WTC11 (cell line): ENCODE measurements around the gene SAP30L. TPM values are rescaled to one million over a fixed set of nuclear protein-coding genes. Genes with fewer than 3 reads are reported as not detected.

Experiments
- ATAC-seq: fragments of 200-7000 bp; cut with Tn5 transposase; 2 replicates; pipeline ENCODE4 v1.10.0; 2021; ENCODE audit warnings: mild to moderate bottlenecking, moderate library complexity
- CTCF ChIA-PET: fragments of 300-600 bp; sonication (Branson Sonifier 250); formaldehyde crosslinking; loops from one replicate; lab custom pipeline; 2021; ENCODE audit warnings: antibody characterized with exemption; lab: Charles Lee
- POLR2A ChIA-PET: fragments of 350-600 bp; sonication (Branson Sonifier 250); formaldehyde crosslinking; loops from one replicate; lab custom pipeline; 2021; ENCODE audit warnings: antibody characterized with exemption; lab: Charles Lee
- DNase-seq: peaks from one replicate; pipeline ENCODE4 v3.0.0; 2021; ENCODE audit warnings: low spot score
- H3K27ac Mint-ChIP-seq: 2 replicates; pipeline ENCODE4 v1.8.0; 2021; ENCODE audit warnings: mixed read lengths
- H3K27me3 Mint-ChIP-seq: 2 replicates; pipeline ENCODE4 v1.8.0; 2021; ENCODE audit warnings: low read depth, mild to moderate bottlenecking, moderate library complexity, mixed read lengths
- H3K36me3 Mint-ChIP-seq: 2 replicates; pipeline ENCODE4 v1.8.0; 2021; ENCODE audit warnings: mixed read lengths
- H3K4me1 Mint-ChIP-seq: 2 replicates; pipeline ENCODE4 v1.8.0; 2022; ENCODE audit warnings: mixed read lengths
- H3K4me3 Mint-ChIP-seq: 2 replicates; pipeline ENCODE4 v1.8.0; 2021; ENCODE audit warnings: mild to moderate bottlenecking, moderate library complexity, mixed read lengths
- H3K9me3 Mint-ChIP-seq: 2 replicates; pipeline ENCODE4 v1.8.0; 2021; ENCODE audit warnings: mixed read lengths
- ATF3 ChIP-seq: sonication (generic); formaldehyde crosslinking; conservative IDR thresholded peaks from 2 replicates; pipeline ENCODE4 v1.8.1; 2022; ENCODE audit warnings: mild to moderate bottlenecking, missing genetic modification reagents
- E2F5 ChIP-seq: sonication (generic); formaldehyde crosslinking; IDR thresholded peaks from 2 replicates; pipeline ENCODE4 v1.8.1; 2022; ENCODE audit warnings: mild to moderate bottlenecking, moderate library complexity, missing genetic modification reagents
- ELF4 ChIP-seq: sonication (generic); formaldehyde crosslinking; IDR thresholded peaks from 2 replicates; pipeline ENCODE4 v1.8.1; 2022; ENCODE audit warnings: low read depth, mild to moderate bottlenecking, moderate library complexity, missing genetic modification reagents
- EMX1 ChIP-seq: fragments of 250-450 bp; sonication (Bioruptor Pico); IDR thresholded peaks from 2 replicates; pipeline ENCODE4 v1.8.0; 2021; ENCODE audit warnings: mild to moderate bottlenecking
- ESRRA ChIP-seq: sonication (generic); formaldehyde crosslinking; IDR thresholded peaks from 2 replicates; pipeline ENCODE4 v1.8.1; 2022; ENCODE audit warnings: mild to moderate bottlenecking, missing genetic modification reagents, borderline replicate concordance
- FOXP1 ChIP-seq: sonication (generic); formaldehyde crosslinking; IDR thresholded peaks from 2 replicates; pipeline ENCODE4 v1.8.0; 2022; ENCODE audit warnings: missing genetic modification reagents, mild to moderate bottlenecking, moderate library complexity, borderline replicate concordance
- GABPB1 ChIP-seq: sonication (generic); formaldehyde crosslinking; IDR thresholded peaks from 2 replicates; pipeline ENCODE4 v1.8.1; 2023; ENCODE audit warnings: mild to moderate bottlenecking, missing genetic modification reagents
- GTF2I ChIP-seq: fragments of 250-450 bp; sonication (Bioruptor Pico); conservative IDR thresholded peaks from 2 replicates; pipeline ENCODE4 v1.4.0; 2021; ENCODE audit warnings: mild to moderate bottlenecking
- JAZF1 ChIP-seq: fragments of 250-450 bp; sonication (Bioruptor Pico); IDR thresholded peaks from 2 replicates; pipeline ENCODE4 v1.9.0; 2021; ENCODE audit warnings: moderate library complexity, mild to moderate bottlenecking, inconsistent platforms
- KAT7 ChIP-seq: sonication (generic); formaldehyde crosslinking; IDR thresholded peaks from 2 replicates; pipeline ENCODE4 v1.8.1; 2023; ENCODE audit warnings: missing genetic modification reagents, mild to moderate bottlenecking, borderline replicate concordance
- MLX ChIP-seq: sonication (generic); formaldehyde crosslinking; IDR thresholded peaks from 2 replicates; pipeline ENCODE4 v1.8.1; 2023; ENCODE audit warnings: mild to moderate bottlenecking, missing genetic modification reagents, moderate library complexity
- NR1H2 ChIP-seq: sonication (generic); formaldehyde crosslinking; IDR thresholded peaks from 2 replicates; pipeline ENCODE4 v1.9.0; 2021; ENCODE audit warnings: mild to moderate bottlenecking, moderate library complexity, missing genetic modification reagents
- RELA ChIP-seq: sonication (generic); formaldehyde crosslinking; IDR thresholded peaks from 2 replicates; pipeline ENCODE4 v1.8.1; 2022; ENCODE audit warnings: missing genetic modification reagents, mild to moderate bottlenecking, borderline replicate concordance
- RORB ChIP-seq: fragments of 250-450 bp; sonication (Bioruptor Pico); IDR thresholded peaks from 2 replicates; pipeline ENCODE4 v1.9.0; 2021; ENCODE audit warnings: mild to moderate bottlenecking
- SMAD3 ChIP-seq: sonication (generic); formaldehyde crosslinking; IDR thresholded peaks from 2 replicates; pipeline ENCODE4 v1.8.0; 2022; ENCODE audit warnings: missing genetic modification reagents, mild to moderate bottlenecking, borderline replicate concordance
- TCF7 ChIP-seq: sonication (generic); formaldehyde crosslinking; IDR thresholded peaks from 2 replicates; pipeline ENCODE4 v1.8.0; 2022; ENCODE audit warnings: mild to moderate bottlenecking, low read depth, missing genetic modification reagents, moderate library complexity
- TEAD1 ChIP-seq: sonication (generic); formaldehyde crosslinking; IDR thresholded peaks from 2 replicates; pipeline ENCODE4 v1.8.0; 2022; ENCODE audit warnings: mild to moderate bottlenecking, missing genetic modification reagents
- ZNF121 ChIP-seq: sonication (generic); formaldehyde crosslinking; IDR thresholded peaks from 2 replicates; pipeline ENCODE4 v1.8.0; 2023; ENCODE audit warnings: missing genetic modification reagents
- ZNF138 ChIP-seq: sonication (generic); formaldehyde crosslinking; conservative IDR thresholded peaks from 2 replicates; pipeline ENCODE4 v1.8.1; 2022; ENCODE audit warnings: mild to moderate bottlenecking, moderate library complexity, missing genetic modification reagents
- ZNF396 ChIP-seq: fragments of 250-450 bp; sonication (Bioruptor Pico); IDR thresholded peaks from 2 replicates; pipeline ENCODE4 v1.8.0; 2021; ENCODE audit warnings: mild to moderate bottlenecking, moderate library complexity, borderline replicate concordance
- ZNF416 ChIP-seq: fragments of 250-450 bp; sonication (Bioruptor Pico); IDR thresholded peaks from 2 replicates; pipeline ENCODE4 v1.9.0; 2021; ENCODE audit warnings: mild to moderate bottlenecking, inconsistent platforms
- ZSCAN18 ChIP-seq: fragments of 250-450 bp; sonication (Bioruptor Pico); IDR thresholded peaks from 2 replicates; pipeline ENCODE4 v2.1.2; 2022; ENCODE audit warnings: mild to moderate bottlenecking, moderate library complexity
- total RNA-seq: library from RNA; stranded (reverse); gene quantifications from 3 replicates; pipeline ENCODE4 v1.2.3, GENCODE V29; 2021
- TF ChIP-seq, protein P1 (sequence below): sonication (generic); formaldehyde crosslinking; conservative IDR thresholded peaks from 2 replicates; pipeline ENCODE4 v1.8.1; 2023; ENCODE audit warnings: mild to moderate bottlenecking, low read depth, missing genetic modification reagents, moderate library complexity
- TF ChIP-seq, protein P2 (sequence below): sonication (generic); formaldehyde crosslinking; IDR thresholded peaks from 2 replicates; pipeline ENCODE4 v1.8.1; 2023; ENCODE audit warnings: mild to moderate bottlenecking, missing genetic modification reagents

Gene SAP30L
- total RNA-seq, 1 experiment from 2014 or later = 33.5 TPM

- Mint-ChIP-seq H3K27ac (no peak overlapping the region), H3K4me3 (peak overlapping the region; percentile 81), H3K4me1 (peaks cover 18% of the 10 kb centered on the region), H3K9me3 (no peaks in the 10 kb centered on the region), H3K36me3 (peaks cover 6% of the 10 kb centered on the region), H3K27me3 (peaks cover 8% of the 10 kb centered on the region)
- TF ChIP-seq, protein P1, sequence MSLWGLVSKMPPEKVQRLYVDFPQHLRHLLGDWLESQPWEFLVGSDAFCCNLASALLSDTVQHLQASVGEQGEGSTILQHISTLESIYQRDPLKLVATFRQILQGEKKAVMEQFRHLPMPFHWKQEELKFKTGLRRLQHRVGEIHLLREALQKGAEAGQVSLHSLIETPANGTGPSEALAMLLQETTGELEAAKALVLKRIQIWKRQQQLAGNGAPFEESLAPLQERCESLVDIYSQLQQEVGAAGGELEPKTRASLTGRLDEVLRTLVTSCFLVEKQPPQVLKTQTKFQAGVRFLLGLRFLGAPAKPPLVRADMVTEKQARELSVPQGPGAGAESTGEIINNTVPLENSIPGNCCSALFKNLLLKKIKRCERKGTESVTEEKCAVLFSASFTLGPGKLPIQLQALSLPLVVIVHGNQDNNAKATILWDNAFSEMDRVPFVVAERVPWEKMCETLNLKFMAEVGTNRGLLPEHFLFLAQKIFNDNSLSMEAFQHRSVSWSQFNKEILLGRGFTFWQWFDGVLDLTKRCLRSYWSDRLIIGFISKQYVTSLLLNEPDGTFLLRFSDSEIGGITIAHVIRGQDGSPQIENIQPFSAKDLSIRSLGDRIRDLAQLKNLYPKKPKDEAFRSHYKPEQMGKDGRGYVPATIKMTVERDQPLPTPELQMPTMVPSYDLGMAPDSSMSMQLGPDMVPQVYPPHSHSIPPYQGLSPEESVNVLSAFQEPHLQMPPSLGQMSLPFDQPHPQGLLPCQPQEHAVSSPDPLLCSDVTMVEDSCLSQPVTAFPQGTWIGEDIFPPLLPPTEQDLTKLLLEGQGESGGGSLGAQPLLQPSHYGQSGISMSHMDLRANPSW (CRISPR knock-in tag) = no peak
- no peak for TF ChIP-seq ZNF121
- TF ChIP-seq KAT7 = no peak
- TF ChIP-seq ZNF396 = no peak
- no peak for TF ChIP-seq MLX
- TF ChIP-seq ZNF138 (CRISPR knock-in tag) = no peak
- TF ChIP-seq JAZF1 = no peak
- no peak for TF ChIP-seq ESRRA
- TF ChIP-seq ZNF416 (CRISPR knock-in tag) = no peak
- no peak for TF ChIP-seq FOXP1 (CRISPR knock-in tag)
- no peak for TF ChIP-seq TEAD1 (CRISPR knock-in tag)
- no peak for TF ChIP-seq TCF7
- TF ChIP-seq NR1H2 (CRISPR knock-in tag) = no peak
- TF ChIP-seq GABPB1 = no peak
- TF ChIP-seq GTF2I (CRISPR knock-in tag) = no peak
- TF ChIP-seq ZSCAN18 = no peak
- no peak for TF ChIP-seq E2F5 (CRISPR knock-in tag)
- TF ChIP-seq EMX1 (CRISPR knock-in tag) = no peak
- ATAC-seq (0 out of 2 replicates have a peak, but pooled peaks have one; percentile 2), DNase-seq (peak; percentile 27)
- ChIA-PET CTCF (interaction anchor here (0.6 to 2.1 kb wide), 5 partner anchors 12 to 375 kb away, joined by 3 to 15 read pairs (median 6); no protein-coding TSS in a partner anchor), POLR2A (no interaction called here)
These were observed 1.4 kb downstream of the SAP30L start for GRCh38 chr5:154447089-154447725.

DNA sequence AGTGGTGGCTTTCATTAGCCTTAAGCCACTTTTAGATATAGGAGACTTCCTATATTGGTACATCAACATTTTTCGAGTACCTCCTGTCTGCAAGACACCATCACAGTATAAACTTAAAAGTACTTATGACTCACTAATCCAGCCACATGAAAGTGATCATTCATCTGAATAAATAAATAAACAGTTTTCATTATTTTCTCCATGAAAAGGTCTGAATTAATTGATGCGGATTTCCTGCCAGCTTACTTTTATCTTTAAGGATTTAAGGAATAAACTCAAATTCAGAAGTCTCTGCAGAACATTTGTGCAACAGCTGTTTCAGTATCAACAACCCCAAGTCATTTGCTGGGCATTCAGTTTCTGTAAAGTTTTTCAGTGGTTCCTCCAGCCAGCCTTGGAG lies 4.0 kb downstream of the SAP30L start:
- no peak overlapping the region for H3K4me3 Mint-ChIP-seq

More for the DNA sequence above, 4.0 kb downstream of the SAP30L start:
- peaks cover 8% of the 10 kb centered on the region for H3K27me3 Mint-ChIP-seq
- ATAC-seq = no peak
- no peaks in the 10 kb centered on the region for H3K9me3 Mint-ChIP-seq
- peaks cover 15% of the 10 kb centered on the region for H3K4me1 Mint-ChIP-seq
- DNase-seq = no peak
- POLR2A ChIA-PET = interaction anchor here (0.6 kb wide), 1 partner anchor 13 kb away, joined by 7 read pairs; no protein-coding TSS in a partner anchor
- H3K36me3 Mint-ChIP-seq = peaks cover 18% of the 10 kb centered on the region
- CTCF ChIA-PET = interaction anchor here (1.5 kb wide), 1 partner anchor 19 kb away, joined by 5 read pairs; no protein-coding TSS in a partner anchor
- H3K27ac Mint-ChIP-seq = no peak overlapping the region
- no peak for TF ChIP-seq SMAD3 (CRISPR knock-in tag)
- no peak for TF ChIP-seq ATF3 (CRISPR knock-in tag)
- TF ChIP-seq RORB = no peak
- no peak for TF ChIP-seq RELA (CRISPR knock-in tag)
- no peak for TF ChIP-seq ELF4 (CRISPR knock-in tag)
- TF ChIP-seq, protein P2, sequence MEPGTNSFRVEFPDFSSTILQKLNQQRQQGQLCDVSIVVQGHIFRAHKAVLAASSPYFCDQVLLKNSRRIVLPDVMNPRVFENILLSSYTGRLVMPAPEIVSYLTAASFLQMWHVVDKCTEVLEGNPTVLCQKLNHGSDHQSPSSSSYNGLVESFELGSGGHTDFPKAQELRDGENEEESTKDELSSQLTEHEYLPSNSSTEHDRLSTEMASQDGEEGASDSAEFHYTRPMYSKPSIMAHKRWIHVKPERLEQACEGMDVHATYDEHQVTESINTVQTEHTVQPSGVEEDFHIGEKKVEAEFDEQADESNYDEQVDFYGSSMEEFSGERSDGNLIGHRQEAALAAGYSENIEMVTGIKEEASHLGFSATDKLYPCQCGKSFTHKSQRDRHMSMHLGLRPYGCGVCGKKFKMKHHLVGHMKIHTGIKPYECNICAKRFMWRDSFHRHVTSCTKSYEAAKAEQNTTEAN (CRISPR knock-in tag) = no peak
- TF ChIP-seq, all 79 proteins: peak for 0
